Prostate gland (tissue), 2 donors: ENCODE measurements around the gene TAF1C. TPM values are rescaled to one million over a fixed set of nuclear protein-coding genes. Genes with fewer than 3 reads are reported as not detected.

Source experiments
- DNase-seq: peaks from one replicate; pipeline ENCODE4 v3.0.0-alpha.2; 2019; ENCODE audit warnings: low spot score
- H3K27ac ChIP-seq, 2 donors: fragments of 200-600 bp; sonication (generic); 2 replicates each; pipeline ENCODE4 v1.5.1; 2017 to 2019
- H3K27me3 ChIP-seq: fragments of 200-600 bp; sonication (generic); replicated peaks from 2 replicates; pipeline ENCODE4 v1.5.1; 2019; ENCODE audit not compliant: insufficient read depth
- H3K36me3 ChIP-seq, 2 donors: fragments of 200-600 bp; sonication (generic); 1 replicate in 1 of 2; 2 replicates in 1 of 2; pipeline versions ENCODE4 v1.5.1 to v1.8.1; 2017 to 2019
- H3K4me1 ChIP-seq: fragments of 200-600 bp; sonication (generic); replicated peaks from 2 replicates; pipeline ENCODE4 v1.5.1; 2019
- H3K4me3 ChIP-seq, 2 donors: fragments of 200-600 bp; sonication (generic); 2 replicates each; pipeline ENCODE4 v1.5.1; 2017 to 2019
- H3K9me3 ChIP-seq: fragments of 200-600 bp; sonication (generic); 2 replicates; pipeline ENCODE4 v1.5.1; 2017
- CTCF ChIP-seq, 4 experiments: fragments of 200-600 bp in 2 of 4; fragments of 450-650 bp in 2 of 4; sonication (generic) in 2 of 4; IDR thresholded peaks; 1 replicate in 3 of 4; 2 replicates in 1 of 4; pipeline ENCODE4 v1.5.1; 2016 to 2019; ENCODE audit warnings: antibody characterized with exemption in 4 of 4, mild to moderate bottlenecking in 2 of 4, moderate library complexity in 2 of 4
- POLR2A ChIP-seq: fragments of 450-650 bp; IDR thresholded peaks from one replicate; pipeline ENCODE4 v1.6.1; 2016; ENCODE audit warnings: antibody characterized with exemption, mild to moderate bottlenecking
- POLR2AphosphoS5 ChIP-seq: sonication (generic); formaldehyde crosslinking; IDR thresholded peaks from one replicate; pipeline ENCODE4 v1.6.1; 2017; ENCODE audit warnings: antibody characterized with exemption
- WGBS: methylation state at CpG from one replicate; pipeline ENCODE4 v1.1.5; 2018; 5-methylcytosine and 5-hydroxymethylcytosine counted together
- intact Hi-C: fragments of 100-400 bp; cut with DNase I; formaldehyde crosslinking; loops from one replicate; pipeline ENCODE4 v1.14.2; 2022
- total RNA-seq, 2 donors: library from RNA; depleted of rRNA; stranded (reverse); fragments of >200 nt; gene quantifications; one replicate each; pipeline ENCODE4 v1.1.0, GENCODE V29; 2016

Gene TAF1C
- total RNA-seq, 2 donors from 2014 or later: 53.4 to 87.9 TPM

- 91% methylated on average over 7 of the region's 7 CpGs for WGBS
Observed at GRCh38 chr16:84137769-84138357, 49.0 kb downstream of the TAF1C start.

GRCh38 chr16:84137287-84137686 lies 49.6 kb downstream of the TAF1C start:
- no peak for DNase-seq
- 80% methylated on average over 8 of the region's 8 CpGs for WGBS
- intact Hi-C loops: no loop called here
- Histone ChIP-seq H3K4me3 (no peak overlapping the region), H3K36me3 (no peaks in the 10 kb centered on the region), H3K9me3 (no peaks in the 10 kb centered on the region), H3K27me3 (no peaks in the 10 kb centered on the region), H3K27ac (no peak overlapping the region), H3K4me1 (peaks cover 5% of the 10 kb centered on the region)
- TF ChIP-seq POLR2AphosphoS5 (no peak), CTCF (IDR thresholded peaks at IDR 0.05) (no peak)

More at GRCh38 chr16:84137769-84138357, 49.0 kb downstream of the TAF1C start:
- no peak for DNase-seq
- TF ChIP-seq CTCF (IDR thresholded peaks at IDR 0.05) (no peak), POLR2AphosphoS5 (no peak), POLR2A (no peak)
- H3K9me3 ChIP-seq: no peaks in the 10 kb centered on the region
- H3K27me3 ChIP-seq: no peaks in the 10 kb centered on the region
- H3K4me3 ChIP-seq: no peak overlapping the region
- intact Hi-C loops: no loop called here
- H3K4me1 ChIP-seq: peaks cover 5% of the 10 kb centered on the region
- H3K27ac ChIP-seq: no peak overlapping the region
- H3K36me3 ChIP-seq: no peaks in the 10 kb centered on the region

- Histone ChIP-seq H3K4me1 (peaks cover 5% of the 10 kb centered on the region), H3K27ac (no peak overlapping the region), H3K9me3 (no peaks in the 10 kb centered on the region), H3K27me3 (no peaks in the 10 kb centered on the region), H3K4me3 (no peak overlapping the region), H3K36me3 (no peaks in the 10 kb centered on the region)
- DNase-seq: no peak
- 87% methylated on average over 11 of the region's 11 CpGs for WGBS
- TF ChIP-seq POLR2A (no peak), CTCF (IDR thresholded peaks at IDR 0.05) (no peak), POLR2AphosphoS5 (no peak)
- intact Hi-C loops: no loop called here
Observed at GRCh38 chr16:84136331-84137125, 50.3 kb downstream of the TAF1C start.

GRCh38 chr16:84132527-84133285 lies 54.2 kb downstream of the TAF1C start:
- Histone ChIP-seq H3K9me3 (no peaks in the 10 kb centered on the region), H3K27ac (no peak overlapping the region), H3K27me3 (no peaks in the 10 kb centered on the region), H3K36me3 (no peaks in the 10 kb centered on the region), H3K4me3 (no peak overlapping the region), H3K4me1 (no peaks in the 10 kb centered on the region)
- TF ChIP-seq POLR2AphosphoS5: no peak
- no peak for TF ChIP-seq POLR2A
- no peak for TF ChIP-seq CTCF (IDR thresholded peaks at IDR 0.05)
- DNase-seq: no peak
- WGBS: 73% methylated on average over 7 of the region's 7 CpGs
- intact Hi-C loops: no loop called here
